ENCODE measurements around the gene FOXE1.

The FOXE1 gene

DNA sequence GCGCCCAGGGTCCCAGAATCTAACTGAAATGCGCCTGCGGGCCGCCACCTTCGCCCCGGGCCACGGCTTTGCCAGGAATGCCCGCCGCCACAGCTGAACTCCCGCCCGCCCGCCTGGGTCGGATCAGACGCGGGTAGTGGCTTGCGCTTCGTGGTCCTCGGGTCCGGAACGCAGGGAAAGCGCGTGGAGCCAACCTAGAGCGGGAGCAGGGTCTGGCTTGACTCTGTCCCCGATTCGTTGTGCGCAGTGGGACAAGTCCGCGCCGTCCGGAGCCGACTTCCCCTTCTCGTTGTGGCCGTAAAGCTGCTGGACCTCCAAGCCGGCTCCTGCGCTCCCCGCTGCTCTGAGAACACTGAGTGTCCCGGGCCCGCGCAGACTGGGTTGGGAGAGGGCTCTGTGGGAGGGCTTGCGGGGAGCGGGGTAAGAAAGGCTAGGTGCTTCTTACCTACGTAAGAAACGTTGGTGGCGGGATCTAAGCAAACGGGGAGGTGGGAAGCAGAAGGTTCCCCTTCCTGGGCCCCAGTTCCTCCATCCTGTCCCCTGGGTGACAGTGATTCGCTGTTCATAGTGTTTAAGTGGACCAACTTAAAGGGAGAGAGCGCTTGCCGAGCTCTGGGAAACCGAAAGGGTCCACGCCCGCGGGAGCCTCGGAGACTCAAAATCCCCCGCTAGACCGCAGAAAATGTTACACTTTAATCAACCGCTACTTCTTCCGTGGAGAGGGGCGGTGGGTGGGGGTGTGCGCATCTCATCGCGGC lies 4.4 kb upstream of the FOXE1 start:
- no peak for DNase-seq (ENCODE audit: low read depth, low spot score)

DNA sequence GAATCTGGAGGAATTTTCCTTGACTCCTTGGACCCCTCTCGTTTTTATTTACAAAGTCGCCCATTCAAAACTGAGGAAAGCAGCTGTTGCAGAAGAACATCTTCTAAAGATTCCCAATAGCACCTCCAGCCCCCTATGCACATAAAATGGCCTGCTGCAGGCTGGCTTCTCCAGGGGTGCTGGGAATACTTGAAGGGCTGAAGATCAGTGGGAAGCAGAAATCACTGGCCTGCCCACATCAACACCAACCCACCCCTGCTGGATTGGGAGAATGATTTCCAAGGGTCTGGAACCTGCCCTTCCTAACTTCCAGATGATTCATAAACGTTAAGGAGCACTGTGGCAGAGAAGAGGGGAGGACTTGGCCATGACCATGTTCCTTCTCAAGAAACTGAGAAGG lies 3.0 kb upstream of the FOXE1 start:
- no peak for DNase-seq (ENCODE audit: low read depth, low spot score)

DNA sequence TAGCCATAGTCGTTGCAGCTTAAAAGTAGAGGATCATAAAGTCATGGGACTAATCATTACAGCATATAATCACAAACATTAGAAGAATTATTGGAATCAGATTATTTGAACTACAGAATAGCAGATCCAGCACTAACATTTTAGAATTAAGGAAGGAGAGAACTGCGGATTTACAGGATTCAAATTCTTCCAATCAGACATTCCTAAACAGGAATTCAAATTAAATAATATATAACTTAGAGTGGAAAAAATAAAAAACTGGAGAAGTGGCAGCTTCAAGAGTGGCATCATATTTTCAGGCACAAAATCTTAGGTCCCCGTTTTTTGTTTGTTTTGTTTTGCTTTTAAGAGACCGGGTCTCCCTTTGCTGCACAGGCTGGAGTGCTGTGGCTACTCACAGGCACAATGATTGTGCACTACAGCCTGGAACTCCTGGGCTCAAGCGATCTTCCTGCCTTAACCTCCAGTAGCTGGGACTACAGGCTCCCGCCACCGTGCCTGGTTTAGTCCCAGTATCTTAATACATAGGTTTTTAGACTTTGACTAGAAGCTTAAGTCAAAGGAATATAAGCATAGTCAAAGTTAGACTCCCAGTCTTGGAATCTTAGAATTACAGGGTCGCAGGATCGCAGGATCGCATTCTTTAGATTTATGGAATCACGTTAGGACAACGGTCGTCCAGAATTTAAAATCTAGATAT lies 2.1 kb upstream of the FOXE1 start:
- no peak for DNase-seq (ENCODE audit: low read depth, low spot score)

DNA sequence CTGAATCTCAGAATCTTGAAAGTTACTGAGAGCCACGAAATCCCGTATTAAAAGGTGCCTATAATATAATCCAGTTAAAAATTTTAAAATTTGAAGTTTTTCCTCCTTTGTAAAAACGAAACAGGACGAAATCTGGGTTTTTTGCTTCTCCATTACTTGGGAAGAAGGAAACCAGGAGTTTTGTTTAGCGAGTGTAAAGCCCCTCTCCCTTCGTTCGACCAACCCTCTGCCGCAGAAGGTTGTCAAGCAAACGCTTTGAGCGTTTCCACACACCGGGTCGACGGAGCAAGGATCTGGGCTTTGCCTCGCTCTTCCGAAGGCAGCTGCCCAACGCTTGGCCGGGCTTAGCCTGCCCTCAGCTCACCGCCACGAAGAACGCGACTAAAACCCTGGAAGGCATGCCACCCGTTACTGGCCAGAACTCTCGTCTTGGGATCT lies 1.6 kb upstream of the FOXE1 start:
- DNase-seq (ENCODE audit: low read depth, low spot score): no peak

DNA sequence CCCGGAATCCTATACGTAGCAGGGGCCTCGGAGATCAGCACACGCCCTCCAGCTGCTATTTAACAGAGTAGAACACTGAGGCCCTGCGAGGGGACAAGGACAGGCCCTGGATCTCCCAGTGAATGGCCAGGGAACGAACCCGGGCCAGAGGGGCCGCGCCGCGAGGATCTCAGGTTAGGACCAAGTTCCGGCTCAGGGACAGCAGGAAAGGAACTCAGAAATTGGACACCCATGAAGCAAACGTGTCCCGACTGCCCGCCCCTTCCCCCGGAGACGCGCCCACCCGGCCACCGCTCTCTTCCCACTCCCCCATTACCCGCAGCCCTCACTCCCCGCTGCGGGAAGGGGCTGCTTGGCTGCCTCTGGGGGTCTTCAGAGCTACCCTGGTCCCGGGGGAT lies 1.0 kb upstream of the FOXE1 start:
- DNase-seq (ENCODE audit: low read depth, low spot score): no peak

DNA sequence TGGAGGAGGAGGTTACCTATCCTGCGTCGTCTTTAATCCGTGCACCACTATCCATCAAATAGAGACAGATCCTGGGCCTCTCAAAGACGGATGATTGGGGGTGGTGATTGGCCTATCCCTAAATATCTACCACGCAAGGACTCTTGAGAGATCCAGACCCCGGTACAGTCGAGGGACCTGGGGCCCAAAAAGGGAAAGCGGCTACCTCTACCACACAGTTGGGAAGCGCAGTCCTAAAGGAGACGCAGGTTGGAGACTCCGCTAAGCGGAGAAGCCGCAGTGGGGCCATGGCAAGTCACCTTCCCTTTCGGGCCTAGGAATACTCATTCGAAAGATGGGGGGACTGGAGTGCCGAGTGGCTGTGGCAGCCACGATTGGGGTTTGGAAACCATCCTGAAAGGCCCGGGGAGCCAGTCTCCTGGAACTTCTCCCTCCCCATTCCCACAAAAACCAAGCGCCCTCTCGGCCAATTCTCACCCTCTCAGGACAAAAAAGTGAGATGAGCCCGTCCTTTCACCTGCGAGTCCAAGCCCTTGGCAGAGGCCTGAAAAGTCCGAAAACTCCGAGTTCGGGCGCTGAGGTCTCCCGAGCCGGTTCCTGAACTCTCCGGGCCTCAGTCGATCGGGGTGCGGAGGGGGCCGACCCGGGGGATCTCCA lies 499 bp upstream of the FOXE1 start:
- DNase-seq (ENCODE audit: low read depth, low spot score): no peak

DNA sequence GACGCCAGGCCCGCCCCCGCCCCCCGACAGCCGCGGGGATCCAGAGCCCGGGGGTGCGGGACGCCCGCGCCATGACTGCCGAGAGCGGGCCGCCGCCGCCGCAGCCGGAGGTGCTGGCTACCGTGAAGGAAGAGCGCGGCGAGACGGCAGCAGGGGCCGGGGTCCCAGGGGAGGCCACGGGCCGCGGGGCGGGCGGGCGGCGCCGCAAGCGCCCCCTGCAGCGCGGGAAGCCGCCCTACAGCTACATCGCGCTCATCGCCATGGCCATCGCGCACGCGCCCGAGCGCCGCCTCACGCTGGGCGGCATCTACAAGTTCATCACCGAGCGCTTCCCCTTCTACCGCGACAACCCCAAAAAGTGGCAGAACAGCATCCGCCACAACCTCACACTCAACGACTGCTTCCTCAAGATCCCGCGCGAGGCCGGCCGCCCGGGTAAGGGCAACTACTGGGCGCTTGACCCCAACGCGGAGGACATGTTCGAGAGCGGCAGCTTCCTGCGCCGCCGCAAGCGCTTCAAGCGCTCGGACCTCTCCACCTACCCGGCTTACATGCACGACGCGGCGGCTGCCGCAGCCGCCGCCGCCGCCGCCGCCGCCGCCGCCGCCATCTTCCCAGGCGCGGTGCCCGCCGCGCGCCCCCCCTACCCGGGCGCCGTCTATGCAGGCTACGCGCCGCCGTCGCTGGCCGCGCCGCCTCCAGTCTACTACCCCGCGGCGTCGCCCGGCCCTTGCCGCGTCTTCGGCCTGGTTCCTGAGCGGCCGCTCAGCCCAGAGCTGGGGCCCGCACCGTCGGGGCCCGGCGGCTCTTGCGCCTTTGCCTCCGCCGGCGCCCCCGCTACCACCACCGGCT lies 1.0 kb downstream of the FOXE1 start:
- DNase-seq (ENCODE audit: low read depth, low spot score): no peak

DNA sequence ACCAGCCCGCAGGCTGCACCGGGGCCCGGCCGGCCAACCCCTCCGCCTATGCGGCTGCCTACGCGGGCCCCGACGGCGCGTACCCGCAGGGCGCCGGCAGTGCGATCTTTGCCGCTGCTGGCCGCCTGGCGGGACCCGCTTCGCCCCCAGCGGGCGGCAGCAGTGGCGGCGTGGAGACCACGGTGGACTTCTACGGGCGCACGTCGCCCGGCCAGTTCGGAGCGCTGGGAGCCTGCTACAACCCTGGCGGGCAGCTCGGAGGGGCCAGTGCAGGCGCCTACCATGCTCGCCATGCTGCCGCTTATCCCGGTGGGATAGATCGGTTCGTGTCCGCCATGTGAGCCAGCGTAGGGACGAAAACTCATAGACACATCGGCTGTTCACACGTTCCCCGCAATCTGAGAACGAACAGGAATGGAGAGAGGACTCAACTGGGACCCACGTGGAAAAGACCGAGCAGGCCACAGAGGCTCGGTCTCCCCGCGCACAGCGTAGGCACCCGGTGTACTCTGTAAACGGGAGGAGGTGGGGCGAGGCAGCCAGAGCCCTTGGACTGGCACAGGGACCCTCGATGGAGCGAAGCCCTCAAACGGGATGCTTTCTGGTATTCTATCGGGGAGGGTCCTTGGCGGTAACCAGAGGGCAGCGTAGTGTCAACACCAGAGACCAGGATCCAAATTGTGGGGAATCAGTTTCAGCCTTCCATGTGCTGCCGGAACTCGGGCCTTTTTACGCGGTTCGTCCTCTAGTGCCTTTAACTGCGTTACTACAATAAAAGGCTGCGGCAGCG lies 1.9 kb downstream of the FOXE1 start:
- no peak for DNase-seq (ENCODE audit: low read depth, low spot score)

DNA sequence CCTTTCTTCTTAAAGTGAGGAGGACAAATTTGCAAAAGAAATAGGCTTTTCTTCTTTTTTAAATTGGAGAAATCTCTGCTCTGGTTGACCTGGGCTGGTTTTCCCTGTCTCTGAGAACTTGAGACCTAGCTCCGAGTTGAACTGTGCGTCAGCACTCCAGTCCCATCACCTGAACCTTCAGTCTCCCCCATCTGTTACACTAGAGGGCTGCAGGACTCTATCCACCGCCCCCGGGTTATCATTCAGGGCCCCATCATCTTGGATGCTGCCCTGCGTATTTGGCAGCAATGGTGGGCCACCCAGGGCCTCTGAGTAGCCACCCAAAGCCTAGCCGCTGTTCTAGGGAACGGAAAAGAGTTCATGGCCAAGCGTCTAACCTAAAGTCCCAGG lies 2.5 kb downstream of the FOXE1 start:
- no peak for DNase-seq (ENCODE audit: low read depth, low spot score)

DNA sequence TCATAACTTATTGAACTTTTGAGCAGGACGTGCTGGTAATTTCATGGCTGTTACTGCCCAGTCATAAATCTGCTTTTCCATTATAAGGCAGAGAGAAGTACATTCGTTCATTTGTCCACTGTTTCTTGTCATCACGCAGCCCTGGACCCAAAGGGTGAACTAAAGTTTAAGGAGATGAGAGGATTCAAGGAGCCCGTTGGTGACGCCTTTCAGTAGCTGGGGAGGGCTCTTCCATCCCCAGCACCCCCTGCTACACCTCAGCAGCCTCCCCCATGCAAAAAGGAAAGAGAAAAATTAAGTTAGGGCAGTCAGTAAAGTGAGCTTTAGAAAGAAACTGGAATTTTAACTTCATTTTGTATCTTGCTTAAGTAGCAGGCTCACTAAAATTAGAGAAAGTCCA lies 2.9 kb downstream of the FOXE1 start:
- DNase-seq (ENCODE audit: low read depth, low spot score): no peak

DNA sequence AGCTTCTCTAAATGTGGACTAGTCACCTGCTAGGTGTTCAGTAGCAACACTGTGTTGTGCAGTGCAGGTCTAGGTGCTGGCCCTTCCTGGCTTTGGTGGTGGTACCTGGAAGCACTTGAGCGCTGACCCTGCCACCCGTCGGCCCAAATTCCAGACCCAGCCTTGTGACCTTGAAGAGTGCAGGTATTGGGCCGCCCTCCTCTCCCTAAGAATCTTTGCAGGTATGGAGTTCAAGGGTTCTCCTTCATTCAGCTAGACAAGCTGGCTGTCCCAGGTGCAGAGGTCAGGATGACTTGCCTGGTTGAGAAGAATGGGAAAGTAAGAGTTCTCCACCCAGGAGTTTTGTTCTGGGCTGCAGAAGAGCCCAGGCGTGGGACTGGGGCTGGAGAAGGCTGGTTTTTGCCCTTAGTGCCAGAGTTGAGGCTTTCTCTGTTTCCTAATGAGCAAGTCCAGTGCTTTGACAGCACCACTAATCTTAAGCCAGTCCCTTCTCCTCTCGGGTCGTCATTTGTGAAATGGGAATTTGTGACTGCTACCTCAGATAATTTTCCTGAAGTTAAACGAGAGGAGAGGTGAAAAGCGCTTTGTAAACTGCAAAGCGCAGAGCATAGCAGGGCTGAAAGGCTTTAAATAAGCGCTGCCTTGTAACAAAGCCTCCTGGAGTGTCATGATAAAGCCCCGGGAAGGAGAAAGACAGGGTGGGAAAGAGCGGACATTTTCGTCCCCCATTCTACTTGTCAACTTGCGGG lies 4.0 kb downstream of the FOXE1 start:
- DNase-seq (ENCODE audit: low read depth, low spot score): no peak

DNA sequence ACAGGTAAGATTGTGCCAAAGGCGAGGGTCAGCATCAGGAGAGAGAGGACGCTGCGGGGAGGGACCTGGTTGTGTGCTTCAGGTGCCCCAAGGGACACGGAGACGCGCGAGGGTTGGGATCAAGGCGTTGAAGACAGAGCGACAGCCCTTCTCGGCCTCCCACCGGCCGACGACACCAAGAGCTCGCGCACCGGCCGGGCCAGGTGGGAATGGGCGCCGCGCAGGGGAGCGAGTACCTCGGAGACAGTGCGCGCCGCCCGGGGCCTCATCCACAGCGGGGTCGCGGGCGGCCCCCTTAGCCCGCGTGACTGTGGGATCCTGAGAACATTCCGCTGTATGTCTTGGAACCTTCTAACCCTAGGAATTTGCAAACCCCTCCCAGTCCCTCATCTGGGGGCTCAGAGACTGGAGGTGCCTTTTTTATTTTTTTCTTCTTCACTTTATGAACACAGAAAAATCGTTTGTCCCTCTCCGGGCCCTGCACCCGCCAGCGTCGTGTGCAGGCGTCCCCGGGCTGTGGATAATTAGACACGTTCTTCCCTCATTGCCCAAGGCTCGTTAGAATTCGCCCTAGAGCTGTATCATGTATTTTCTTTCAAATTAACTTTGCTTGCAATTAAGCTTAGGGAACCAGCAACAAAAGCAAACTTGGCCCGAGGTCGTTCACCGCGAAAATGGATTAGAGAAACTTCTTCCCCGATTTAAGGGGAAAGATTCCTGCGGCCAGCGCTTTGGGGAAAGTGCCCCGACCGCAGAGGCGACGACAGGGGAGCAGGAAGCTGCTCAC lies 4.8 kb downstream of the FOXE1 start:
- DNase-seq (ENCODE audit: low read depth, low spot score): no peak

DNA sequence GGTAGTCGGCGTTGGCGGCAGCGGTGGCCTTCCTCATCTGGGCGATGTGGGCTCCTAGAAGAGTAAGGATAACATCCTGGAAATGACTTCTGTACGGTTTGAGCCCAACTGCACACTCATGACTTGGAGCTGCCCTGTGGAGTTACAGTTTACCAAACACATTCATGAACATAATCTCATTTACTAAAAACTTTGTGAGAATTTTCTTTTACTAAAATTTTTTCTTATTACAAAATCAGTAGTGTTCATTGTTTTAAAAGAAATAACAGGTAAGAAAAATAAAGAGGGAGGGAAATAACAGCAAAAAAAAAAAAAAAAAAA lies 5.3 kb downstream of the FOXE1 start:
- no peak for DNase-seq (ENCODE audit: low read depth, low spot score)

DNA sequence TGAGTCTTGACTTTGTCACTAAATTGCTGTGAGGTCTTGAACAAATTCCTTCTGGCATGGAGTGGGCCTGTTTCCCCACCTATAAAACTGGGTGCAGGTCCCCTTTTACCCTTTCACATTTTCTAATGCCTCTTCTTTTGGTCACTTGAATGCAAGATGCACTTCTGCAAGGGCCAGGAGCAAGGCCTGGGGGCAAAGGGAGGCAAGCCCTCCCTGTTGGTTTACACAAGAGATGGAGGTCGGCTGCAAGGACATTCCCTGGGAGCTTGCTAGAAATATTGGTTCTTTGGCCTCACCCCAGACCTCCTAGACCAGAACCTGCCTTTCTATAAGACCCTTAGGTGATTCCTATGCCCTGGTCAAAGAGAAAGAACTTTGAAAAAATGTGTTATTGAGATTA lies 5.8 kb downstream of the FOXE1 start:
- DNase-seq (ENCODE audit: low read depth, low spot score): no peak

DNA sequence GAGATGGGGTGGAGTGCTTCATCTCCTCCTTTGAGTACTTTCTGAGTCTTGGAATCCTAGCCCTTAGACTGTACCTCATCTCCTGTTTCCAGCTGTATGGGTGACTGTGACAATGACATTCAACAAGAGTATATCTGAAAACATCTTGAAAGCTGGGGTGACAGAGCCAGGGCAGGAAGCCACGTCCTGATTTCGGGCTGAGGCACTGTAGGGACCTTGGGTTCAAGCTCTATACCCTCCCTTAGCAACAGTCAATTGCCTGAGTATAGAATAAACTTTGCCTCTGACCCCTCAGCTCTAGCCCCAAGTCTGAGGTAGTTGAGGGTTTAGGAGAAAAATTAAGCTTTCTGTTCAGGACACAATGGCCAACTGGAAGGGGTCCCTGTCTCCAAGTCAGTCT lies 6.3 kb downstream of the FOXE1 start:
- DNase-seq (ENCODE audit: low read depth, low spot score): no peak

DNA sequence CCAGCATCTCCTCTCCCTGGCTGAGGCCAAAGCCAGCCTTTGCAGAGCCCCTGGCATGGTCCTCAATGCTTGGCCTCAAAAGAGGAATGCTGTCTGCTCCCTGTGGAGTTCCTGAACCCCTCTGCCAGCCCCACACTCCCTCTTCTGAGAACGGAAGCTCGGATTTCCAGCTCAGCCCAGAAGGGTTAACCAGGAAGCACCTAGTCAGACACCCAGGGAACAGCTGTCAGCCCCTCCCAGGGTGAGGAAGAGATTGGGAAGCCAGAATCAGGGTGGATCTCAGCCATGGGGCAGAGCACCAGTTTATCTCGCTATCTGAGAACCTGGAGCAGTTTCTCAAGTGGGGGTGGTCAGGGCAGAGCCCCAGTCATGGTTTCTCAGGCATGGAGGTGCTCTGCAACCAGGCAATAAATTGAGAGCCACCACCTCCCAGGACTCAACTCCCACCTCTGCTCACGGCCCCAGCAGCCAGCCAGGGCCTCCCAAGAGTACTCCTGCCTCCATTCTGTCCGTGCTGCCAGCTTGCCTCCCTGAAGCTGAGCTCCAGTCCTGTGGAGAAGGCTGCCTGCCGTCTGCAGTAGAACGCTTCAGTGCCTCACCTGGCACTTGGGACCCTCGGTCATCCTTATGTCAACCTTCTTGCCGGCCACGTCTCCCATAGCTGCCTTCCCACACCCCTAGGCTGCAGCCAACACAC lies 7.6 kb downstream of the FOXE1 start:
- DNase-seq (ENCODE audit: low read depth, low spot score): no peak

DNA sequence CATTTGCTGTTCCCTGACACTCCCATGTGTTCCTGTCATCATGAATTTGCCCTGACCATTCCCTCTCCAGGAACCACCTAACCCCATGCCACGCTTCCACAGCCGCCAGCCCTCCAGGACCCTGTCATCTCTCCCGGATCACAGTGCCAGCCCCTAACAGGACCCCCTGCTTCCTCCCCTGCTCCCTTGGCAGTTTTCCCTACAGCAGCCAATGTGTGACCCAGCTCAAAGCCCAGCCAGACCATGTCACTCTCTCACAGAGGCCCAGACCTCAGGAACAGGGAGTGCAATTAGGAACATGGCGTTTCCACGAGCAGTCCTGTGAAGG lies 8.1 kb downstream of the FOXE1 start:
- DNase-seq (ENCODE audit: low read depth, low spot score): no peak

DNA sequence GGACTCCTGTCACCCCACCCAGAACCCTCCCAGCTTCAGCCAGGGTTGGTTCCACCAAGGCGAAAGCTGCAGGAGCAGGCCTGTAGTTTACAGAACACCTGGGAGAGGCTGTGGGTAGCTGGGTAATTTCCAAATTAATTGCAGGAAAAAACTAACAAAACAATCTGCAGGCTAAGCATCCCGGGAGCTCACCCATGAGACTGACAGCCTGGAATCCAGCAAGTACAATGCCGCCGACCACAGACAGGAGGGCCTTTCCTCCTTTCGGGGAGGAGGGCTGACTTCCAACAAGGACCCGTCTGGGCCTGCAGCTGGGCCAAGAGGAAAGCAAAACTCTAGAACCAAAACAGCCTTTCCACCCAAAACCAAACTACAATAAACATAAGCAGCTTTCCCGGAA lies 10.3 kb downstream of the FOXE1 start:
- DNase-seq (ENCODE audit: low read depth, low spot score): no peak

DNA sequence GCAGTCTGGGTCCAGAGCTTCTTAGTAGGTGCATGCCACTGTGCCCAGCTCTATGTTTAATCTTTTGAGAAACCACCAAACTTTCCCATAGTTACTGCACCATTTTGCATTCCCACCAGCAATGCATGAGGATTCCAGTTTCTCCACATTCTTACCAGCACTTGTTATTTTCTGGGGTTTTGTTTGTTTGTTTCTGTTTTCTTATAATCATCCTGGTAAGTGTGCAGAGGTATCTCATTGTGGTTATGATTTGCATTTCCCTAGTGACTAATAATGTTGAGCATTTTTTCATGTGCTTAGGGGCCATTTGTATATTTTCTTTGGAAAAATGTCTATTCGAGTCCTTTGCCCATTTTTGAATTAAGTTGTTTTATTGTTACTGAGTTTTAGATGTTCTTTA lies 11.4 kb downstream of the FOXE1 start:
- no peak for DNase-seq (ENCODE audit: low read depth, low spot score)

All from smooth muscle cell of the brain vasculature (primary cell).